ENCODE data around the gene KRCC1.

Gene KRCC1

GRCh38 chr2:88055371-88056128, at the start of gene KRCC1:
KRCC1 (minus strand) TSS chr2:88055783; CDS start chr2:88028563, 27,220 bp downstream.
- Histone ChIP-seq H3K9me3 (ENCODE audit: control insufficient read depth, low read length) (no peaks in the 10 kb centered on the region), H3K36me3 (ENCODE audit: control insufficient read depth, insufficient read depth, low read length, severe bottlenecking) (no peaks in the 10 kb centered on the region), H3K27me3 (replicated peaks; ENCODE audit: control insufficient read depth, insufficient read depth, low read length) (no peaks in the 10 kb centered on the region), H3K9ac (ENCODE audit: low read length) (peak within 1 kb of the TSS; percentile 99), H3K4me1 (ENCODE audit: control insufficient read depth, insufficient read depth, low read length) (peaks cover 42% of the 10 kb centered on the region), H3K4me3 (ENCODE audit: low read length) (peak within 1 kb of the TSS; percentile 93)
- DNase-seq (ENCODE audit: low read depth) = peak; percentile 97

GRCh38 chr2:88100489-88100858, 44.9 kb upstream of the KRCC1 start:
- DNase-seq (ENCODE audit: low read depth) = no peak
- Histone ChIP-seq H3K36me3 (ENCODE audit: control insufficient read depth, insufficient read depth, low read length, severe bottlenecking) (no peaks in the 10 kb centered on the region), H3K4me1 (ENCODE audit: control insufficient read depth, insufficient read depth, low read length) (peaks cover 13% of the 10 kb centered on the region), H3K4me3 (ENCODE audit: low read length) (no peak overlapping the region), H3K9me3 (ENCODE audit: control insufficient read depth, low read length) (no peaks in the 10 kb centered on the region), H3K9ac (ENCODE audit: low read length) (no peak overlapping the region), H3K27me3 (replicated peaks; ENCODE audit: control insufficient read depth, insufficient read depth, low read length) (peaks cover 17% of the 10 kb centered on the region)

GRCh38 chr2:88099798-88100488, 44.4 kb upstream of the KRCC1 start:
- peak; percentile 17 for DNase-seq (ENCODE audit: low read depth)
- Histone ChIP-seq H3K9ac (ENCODE audit: low read length) (no peak overlapping the region), H3K4me3 (ENCODE audit: low read length) (no peak overlapping the region), H3K9me3 (ENCODE audit: control insufficient read depth, low read length) (no peaks in the 10 kb centered on the region), H3K36me3 (ENCODE audit: control insufficient read depth, insufficient read depth, low read length, severe bottlenecking) (no peaks in the 10 kb centered on the region), H3K4me1 (ENCODE audit: control insufficient read depth, insufficient read depth, low read length) (peaks cover 13% of the 10 kb centered on the region), H3K27me3 (replicated peaks; ENCODE audit: control insufficient read depth, insufficient read depth, low read length) (peaks cover 20% of the 10 kb centered on the region)

- no peaks in the 10 kb centered on the region for H3K9me3 ChIP-seq (ENCODE audit: control insufficient read depth, low read length)
- no peak overlapping the region for H3K9ac ChIP-seq (ENCODE audit: low read length)
- no peak for DNase-seq (ENCODE audit: low read depth)
- no peaks in the 10 kb centered on the region for H3K36me3 ChIP-seq (ENCODE audit: control insufficient read depth, insufficient read depth, low read length, severe bottlenecking)
- H3K4me3 ChIP-seq (ENCODE audit: low read length) = no peak overlapping the region
- peaks cover 13% of the 10 kb centered on the region for H3K4me1 ChIP-seq (ENCODE audit: control insufficient read depth, insufficient read depth, low read length)
- H3K27me3 ChIP-seq (replicated peaks; ENCODE audit: control insufficient read depth, insufficient read depth, low read length) = peaks cover 25% of the 10 kb centered on the region
Measured at GRCh38 chr2:88098558-88098900, 42.9 kb upstream of the KRCC1 start.

- H3K4me1 ChIP-seq (ENCODE audit: control insufficient read depth, insufficient read depth, low read length) = peaks cover 13% of the 10 kb centered on the region
- no peaks in the 10 kb centered on the region for H3K9me3 ChIP-seq (ENCODE audit: control insufficient read depth, low read length)
- DNase-seq (ENCODE audit: low read depth) = no peak
- H3K36me3 ChIP-seq (ENCODE audit: control insufficient read depth, insufficient read depth, low read length, severe bottlenecking) = no peaks in the 10 kb centered on the region
- no peak overlapping the region for H3K9ac ChIP-seq (ENCODE audit: low read length)
- no peak overlapping the region for H3K4me3 ChIP-seq (ENCODE audit: low read length)
- H3K27me3 ChIP-seq (replicated peaks; ENCODE audit: control insufficient read depth, insufficient read depth, low read length) = peaks cover 30% of the 10 kb centered on the region
Measured at GRCh38 chr2:88097891-88098557, 42.4 kb upstream of the KRCC1 start.

GRCh38 chr2:88097192-88097591, 41.6 kb upstream of the KRCC1 start:
- Histone ChIP-seq H3K36me3 (ENCODE audit: control insufficient read depth, insufficient read depth, low read length, severe bottlenecking) (no peaks in the 10 kb centered on the region), H3K4me1 (ENCODE audit: control insufficient read depth, insufficient read depth, low read length) (peaks cover 13% of the 10 kb centered on the region), H3K9ac (ENCODE audit: low read length) (no peak overlapping the region), H3K27me3 (replicated peaks; ENCODE audit: control insufficient read depth, insufficient read depth, low read length) (peaks cover 32% of the 10 kb centered on the region), H3K9me3 (ENCODE audit: control insufficient read depth, low read length) (no peaks in the 10 kb centered on the region), H3K4me3 (ENCODE audit: low read length) (no peak overlapping the region)
- DNase-seq (ENCODE audit: low read depth) = no peak

- peaks cover 13% of the 10 kb centered on the region for H3K4me1 ChIP-seq (ENCODE audit: control insufficient read depth, insufficient read depth, low read length)
- H3K9me3 ChIP-seq (ENCODE audit: control insufficient read depth, low read length) = no peaks in the 10 kb centered on the region
- no peak overlapping the region for H3K9ac ChIP-seq (ENCODE audit: low read length)
- no peaks in the 10 kb centered on the region for H3K36me3 ChIP-seq (ENCODE audit: control insufficient read depth, insufficient read depth, low read length, severe bottlenecking)
- H3K27me3 ChIP-seq (replicated peaks; ENCODE audit: control insufficient read depth, insufficient read depth, low read length) = peaks cover 32% of the 10 kb centered on the region
- H3K4me3 ChIP-seq (ENCODE audit: low read length) = no peak overlapping the region
- no peak for DNase-seq (ENCODE audit: low read depth)
Measured at GRCh38 chr2:88096708-88097107, 41.1 kb upstream of the KRCC1 start.

- no peaks in the 10 kb centered on the region for H3K36me3 ChIP-seq (ENCODE audit: control insufficient read depth, insufficient read depth, low read length, severe bottlenecking)
- H3K9me3 ChIP-seq (ENCODE audit: control insufficient read depth, low read length) = no peaks in the 10 kb centered on the region
- H3K27me3 ChIP-seq (replicated peaks; ENCODE audit: control insufficient read depth, insufficient read depth, low read length) = peaks cover 32% of the 10 kb centered on the region
- H3K4me3 ChIP-seq (ENCODE audit: low read length) = no peak overlapping the region
- H3K4me1 ChIP-seq (ENCODE audit: control insufficient read depth, insufficient read depth, low read length) = peaks cover 2% of the 10 kb centered on the region
- no peak overlapping the region for H3K9ac ChIP-seq (ENCODE audit: low read length)
- DNase-seq (ENCODE audit: low read depth) = no peak
Measured at GRCh38 chr2:88095022-88095421, 39.4 kb upstream of the KRCC1 start.

GRCh38 chr2:88092773-88093172, 37.2 kb upstream of the KRCC1 start:
- H3K9ac ChIP-seq (ENCODE audit: low read length) = no peak overlapping the region
- H3K36me3 ChIP-seq (ENCODE audit: control insufficient read depth, insufficient read depth, low read length, severe bottlenecking) = no peaks in the 10 kb centered on the region

GRCh38 chr2:88091943-88092342, 36.4 kb upstream of the KRCC1 start:
- Histone ChIP-seq H3K4me1 (ENCODE audit: control insufficient read depth, insufficient read depth, low read length) (no peaks in the 10 kb centered on the region), H3K27me3 (replicated peaks; ENCODE audit: control insufficient read depth, insufficient read depth, low read length) (peaks cover 26% of the 10 kb centered on the region), H3K9ac (ENCODE audit: low read length) (no peak overlapping the region), H3K36me3 (ENCODE audit: control insufficient read depth, insufficient read depth, low read length, severe bottlenecking) (no peaks in the 10 kb centered on the region), H3K4me3 (ENCODE audit: low read length) (no peak overlapping the region), H3K9me3 (ENCODE audit: control insufficient read depth, low read length) (no peaks in the 10 kb centered on the region)
- no peak for DNase-seq (ENCODE audit: low read depth)

More at GRCh38 chr2:88092773-88093172, 37.2 kb upstream of the KRCC1 start:
- Histone ChIP-seq H3K9me3 (ENCODE audit: control insufficient read depth, low read length) (no peaks in the 10 kb centered on the region), H3K4me1 (ENCODE audit: control insufficient read depth, insufficient read depth, low read length) (no peaks in the 10 kb centered on the region), H3K27me3 (replicated peaks; ENCODE audit: control insufficient read depth, insufficient read depth, low read length) (peaks cover 32% of the 10 kb centered on the region), H3K4me3 (ENCODE audit: low read length) (no peak overlapping the region)
- no peak for DNase-seq (ENCODE audit: low read depth)

GRCh38 chr2:88090446-88091283, 35.1 kb upstream of the KRCC1 start:
- H3K9me3 ChIP-seq (ENCODE audit: control insufficient read depth, low read length) = no peaks in the 10 kb centered on the region
- no peaks in the 10 kb centered on the region for H3K4me1 ChIP-seq (ENCODE audit: control insufficient read depth, insufficient read depth, low read length)
- no peaks in the 10 kb centered on the region for H3K36me3 ChIP-seq (ENCODE audit: control insufficient read depth, insufficient read depth, low read length, severe bottlenecking)
- DNase-seq (ENCODE audit: low read depth) = no peak
- H3K9ac ChIP-seq (ENCODE audit: low read length) = no peak overlapping the region
- no peak overlapping the region for H3K4me3 ChIP-seq (ENCODE audit: low read length)
- H3K27me3 ChIP-seq (replicated peaks; ENCODE audit: control insufficient read depth, insufficient read depth, low read length) = peaks cover 17% of the 10 kb centered on the region
